Activated gamma-delta T cell (primary cell): ENCODE results near the gene RHOB.
"Not testable (repeated sequence)": the region's sequence is repeated elsewhere in the genome, so short reads cannot be mapped to it uniquely, and the experiment has no call there.

ENCODE experiments used
- DNase-seq: peaks from one replicate; lab custom pipeline; 2025; lab: John Stamatoyannopoulos, UW

The RHOB gene

DNA sequence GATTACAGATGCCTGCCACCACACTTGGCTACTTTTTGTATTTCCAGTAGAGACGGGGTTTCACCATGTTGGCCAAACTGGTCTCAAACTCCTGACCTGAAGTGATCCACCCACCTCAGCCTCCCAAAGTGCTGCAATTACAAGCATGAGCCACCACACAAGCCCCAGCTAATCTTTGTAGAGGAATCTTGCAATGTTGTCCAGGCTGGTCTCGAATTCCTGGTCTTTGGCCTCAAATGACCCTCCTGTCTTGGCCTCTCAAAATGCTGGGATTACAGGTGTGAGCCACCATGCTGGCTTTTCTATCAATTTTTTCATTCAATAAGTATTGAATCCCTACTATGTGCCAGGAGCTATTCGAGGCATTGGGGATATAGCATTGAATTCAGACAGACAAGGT is 46.2 kb downstream of the RHOB start:
- DNase-seq: not testable (repeated sequence)

DNA sequence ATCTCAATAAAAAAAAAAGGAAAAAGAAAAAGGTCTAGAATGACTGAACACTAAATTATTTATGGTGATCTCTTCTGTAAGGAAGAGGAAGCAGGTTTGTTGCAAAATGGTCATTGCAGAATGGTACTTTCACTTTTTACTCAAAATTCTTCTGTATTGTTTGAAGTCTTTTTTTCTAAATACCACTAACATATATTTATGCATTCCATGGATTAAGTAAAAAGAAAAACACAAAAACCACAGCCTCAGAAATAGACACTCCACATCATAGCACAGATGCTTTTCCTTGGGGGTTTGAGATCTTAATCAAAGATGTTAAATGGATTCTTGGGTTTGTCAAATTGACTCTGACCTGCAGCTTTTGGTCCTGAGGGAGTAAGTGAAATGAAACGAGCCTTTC is 47.4 kb downstream of the RHOB start:
- DNase-seq: no peak

DNA sequence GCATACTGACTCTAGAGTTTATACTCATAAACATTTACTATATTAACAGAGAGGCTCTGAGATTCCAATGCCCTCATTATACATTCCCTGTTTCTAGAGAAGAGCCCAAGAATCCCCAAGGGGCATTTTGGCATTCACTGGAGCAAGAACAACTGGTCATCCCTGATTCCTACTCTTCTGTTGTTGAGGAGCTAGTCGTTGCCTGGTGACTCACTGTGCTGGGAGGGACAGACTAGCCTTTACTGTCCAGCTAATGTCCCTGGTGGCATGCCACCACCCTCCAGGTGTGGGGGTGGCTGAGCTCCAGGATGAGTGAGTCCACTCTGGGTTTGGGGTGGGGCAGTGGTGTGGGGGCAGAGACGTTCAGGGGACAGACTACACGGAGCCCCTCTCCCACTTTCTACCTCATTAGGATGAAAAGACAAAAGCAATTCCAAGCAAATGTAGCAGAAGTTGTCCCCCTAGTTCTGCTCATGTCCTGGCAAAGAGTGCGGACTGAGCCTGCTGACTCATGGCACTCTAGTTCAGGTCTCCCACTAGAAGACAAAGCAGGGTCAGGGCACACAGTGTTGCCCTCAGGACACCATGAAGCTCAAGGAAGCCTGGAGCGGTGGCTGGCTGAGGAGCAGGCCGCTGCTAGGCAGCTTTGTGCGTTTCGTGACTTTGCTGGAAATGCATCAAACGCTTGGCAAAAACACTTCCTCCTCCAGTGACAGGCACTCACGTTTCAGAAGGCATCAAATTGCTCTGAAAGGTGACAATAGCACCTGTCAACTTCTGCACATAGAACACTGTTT is 49.4 kb downstream of the RHOB start:
- no peak for DNase-seq

DNA sequence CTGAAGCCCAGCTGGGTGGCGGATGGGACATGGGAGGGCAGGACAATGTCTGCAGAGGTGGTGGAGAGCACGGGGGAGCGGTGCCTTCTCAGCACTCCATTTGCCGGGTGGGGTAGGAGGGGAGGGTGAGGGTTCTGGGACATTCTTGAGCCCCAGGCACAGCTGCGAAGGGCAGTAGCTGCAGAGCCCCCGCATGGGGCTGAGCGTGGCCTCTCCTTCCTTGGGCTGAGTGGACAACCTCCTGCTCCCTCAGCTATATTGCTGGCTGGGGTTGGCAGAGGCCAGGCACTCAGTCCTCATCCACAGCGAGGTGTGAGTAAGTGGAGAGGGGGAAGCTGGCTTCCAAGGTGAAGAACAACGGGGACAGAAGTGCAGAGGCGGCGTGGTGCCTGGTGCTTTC is 50.1 kb downstream of the RHOB start:
- no peak for DNase-seq
